ENCODE data around the gene SLMAP. TPM values are rescaled to one million over a fixed set of nuclear protein-coding genes. Genes with fewer than 3 reads are reported as not detected.

The SLMAP gene
- total RNA-seq, 2 donors from 2014 or later = 355 to 403 TPM

DNA sequence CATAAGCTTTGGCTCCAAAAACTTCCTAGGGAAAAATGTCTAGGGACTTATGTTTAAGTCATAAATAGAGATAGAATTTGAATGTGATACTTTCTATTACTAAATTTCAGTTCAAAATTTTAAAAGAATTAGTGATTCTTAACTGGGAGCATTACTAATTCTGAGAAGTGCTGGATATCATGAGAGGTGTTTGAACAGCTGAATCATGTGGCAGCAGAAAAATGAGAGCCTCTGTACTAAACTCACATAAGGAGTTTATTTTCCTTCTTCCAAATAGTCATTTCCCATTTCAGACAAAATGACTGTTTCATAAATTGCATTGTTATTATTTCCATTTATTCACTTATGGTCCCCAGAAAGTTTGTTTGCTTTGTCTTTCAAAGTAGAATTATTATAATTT, 62.7 kb downstream of the SLMAP start:
- no peak for DNase-seq (ENCODE audit: low spot score)
- intact Hi-C loops (cut with DNase I) = no loop called here

- intact Hi-C loops (cut with DNase I) = no loop called here
- DNase-seq (ENCODE audit: low spot score) = no peak
Observed at GRCh38 chr3:57820479-57820878, 64.4 kb downstream of the SLMAP start.

DNA sequence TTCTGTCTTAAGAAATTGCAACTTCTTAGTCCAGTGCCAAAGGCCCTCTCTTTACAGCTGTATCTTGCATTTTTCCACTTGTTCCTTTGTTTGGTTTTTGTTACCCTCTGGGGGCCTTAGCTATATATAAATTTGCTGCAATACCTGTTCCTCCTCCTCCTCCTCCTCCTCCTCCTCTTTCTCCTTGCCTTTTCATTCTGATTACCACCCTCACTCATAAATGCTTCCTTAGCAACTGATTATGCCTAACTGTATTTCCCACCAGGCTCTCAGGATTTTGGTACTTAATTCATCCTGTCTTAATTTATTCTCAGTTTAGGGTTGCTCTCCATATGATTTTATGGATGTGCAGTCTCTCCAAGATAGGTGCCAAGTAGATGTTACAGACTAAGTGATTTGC, 65.7 kb downstream of the SLMAP start:
- DNase-seq (ENCODE audit: low spot score) = no peak
- intact Hi-C loops (cut with DNase I) = no loop called here

DNA sequence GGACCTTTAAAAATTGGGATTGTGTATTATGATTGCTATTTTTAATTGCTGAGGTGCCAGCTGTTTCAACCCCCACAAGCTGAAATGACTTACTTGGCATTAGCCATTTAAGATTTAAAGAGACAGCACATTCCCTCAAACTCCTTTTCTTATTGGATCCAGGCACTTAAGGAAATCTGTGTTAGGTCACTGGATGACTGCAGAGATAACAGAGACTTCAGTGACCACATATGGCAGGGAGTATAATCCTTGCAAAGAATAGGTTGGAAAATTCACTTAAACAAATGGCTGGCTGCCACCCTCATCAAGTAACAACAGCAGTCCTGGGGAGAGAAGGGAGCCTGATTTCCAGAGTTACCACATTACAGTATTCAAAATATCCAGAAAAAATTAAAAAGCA, 66.6 kb downstream of the SLMAP start:
- no peak for DNase-seq (ENCODE audit: low spot score)
- intact Hi-C loops (cut with DNase I) = no loop called here

DNA sequence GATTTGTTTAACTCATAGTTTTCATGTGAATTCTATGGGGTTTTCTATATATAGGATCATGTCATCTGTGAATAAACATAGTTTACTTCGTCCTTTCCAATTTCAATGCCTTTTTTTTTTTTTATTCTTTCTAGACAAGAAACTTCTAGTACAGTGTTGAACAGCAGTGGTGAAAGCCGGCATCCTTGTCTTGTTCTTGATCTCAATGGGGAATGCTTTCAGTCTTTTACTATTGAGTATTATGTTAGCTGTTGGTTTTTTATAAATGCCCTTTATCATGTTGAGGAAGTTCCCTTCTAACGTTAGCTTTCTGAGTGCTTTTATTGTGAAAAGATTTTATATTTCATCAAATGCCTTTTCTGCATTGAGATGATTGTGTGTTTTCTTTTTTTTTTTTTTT, 69.0 kb downstream of the SLMAP start:
- intact Hi-C loops (cut with DNase I) = no loop called here
- DNase-seq (ENCODE audit: low spot score) = no peak

DNA sequence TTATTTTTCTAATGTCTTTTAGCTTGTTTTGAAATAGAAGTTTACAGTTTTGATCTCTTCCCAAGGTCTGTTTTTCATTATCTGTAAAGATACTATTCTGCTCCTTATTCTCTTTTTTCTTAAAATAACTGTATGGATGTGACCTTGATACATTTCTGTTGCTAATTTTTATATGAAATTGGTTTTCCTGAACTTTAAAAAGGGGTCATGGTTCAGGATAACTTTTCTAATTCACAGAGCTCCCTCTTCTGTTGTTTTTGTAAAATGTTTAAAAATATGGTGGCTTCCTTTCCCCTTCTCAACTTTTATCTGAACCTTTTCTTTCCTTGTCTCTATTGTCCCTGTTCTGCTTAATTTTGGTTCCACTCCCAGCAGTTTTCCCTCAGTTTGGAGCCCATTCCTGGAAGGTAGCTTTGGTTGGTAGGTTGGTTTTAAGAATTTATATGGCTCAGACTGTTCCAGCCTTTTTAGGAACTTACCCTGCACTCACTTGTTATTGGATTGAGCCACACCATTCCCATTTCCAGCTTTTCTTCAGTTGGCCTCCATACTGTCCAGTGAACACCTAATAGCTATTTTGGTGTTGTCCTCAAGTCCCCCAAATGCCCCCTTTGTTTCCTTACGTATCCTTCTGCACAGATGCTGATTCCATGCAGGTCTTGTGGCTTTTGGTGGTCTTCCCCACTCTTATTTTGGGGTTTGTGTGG, 70.3 kb downstream of the SLMAP start:
- intact Hi-C loops (cut with DNase I) = no loop called here

DNA sequence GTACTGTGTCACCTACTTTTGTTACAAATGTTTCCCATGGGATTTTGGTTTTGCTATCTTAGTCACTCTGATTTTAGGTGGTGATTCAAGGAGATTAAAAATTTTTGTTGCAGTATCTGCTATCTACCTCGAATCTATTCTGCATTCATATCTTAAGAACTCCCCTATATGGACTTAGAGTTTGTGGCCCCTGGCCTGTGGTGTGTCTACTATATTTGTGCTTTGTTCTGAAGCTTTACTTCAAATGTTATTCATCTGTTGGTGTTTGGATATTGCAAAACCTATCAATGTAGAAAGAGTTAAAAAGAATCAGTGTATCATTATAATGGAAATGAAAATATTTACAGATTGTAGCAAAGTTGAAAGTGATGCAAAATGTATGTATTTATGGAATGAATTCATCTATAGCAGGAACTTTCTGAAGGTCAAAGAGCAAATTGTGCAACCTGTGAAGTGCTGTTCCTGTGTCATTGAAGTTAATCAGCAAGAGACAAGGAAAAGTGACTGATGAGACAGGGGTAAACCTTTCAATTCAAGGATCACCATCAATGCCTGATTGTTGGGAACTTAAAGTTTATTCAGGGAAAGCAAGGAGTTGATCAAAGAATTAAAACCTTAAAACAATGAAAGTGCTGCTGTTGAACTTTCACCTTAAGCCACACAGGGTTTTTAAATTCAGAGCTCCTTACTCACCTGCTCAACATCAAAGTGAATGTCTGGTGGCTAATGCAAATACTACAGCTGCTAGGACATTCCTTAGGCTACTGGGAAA, 71.0 kb downstream of the SLMAP start:
- no peak for DNase-seq (ENCODE audit: low spot score)
- intact Hi-C loops (cut with DNase I) = no loop called here

More for the DNA sequence above, 70.3 kb downstream of the SLMAP start:
- DNase-seq (ENCODE audit: low spot score) = no peak

DNA sequence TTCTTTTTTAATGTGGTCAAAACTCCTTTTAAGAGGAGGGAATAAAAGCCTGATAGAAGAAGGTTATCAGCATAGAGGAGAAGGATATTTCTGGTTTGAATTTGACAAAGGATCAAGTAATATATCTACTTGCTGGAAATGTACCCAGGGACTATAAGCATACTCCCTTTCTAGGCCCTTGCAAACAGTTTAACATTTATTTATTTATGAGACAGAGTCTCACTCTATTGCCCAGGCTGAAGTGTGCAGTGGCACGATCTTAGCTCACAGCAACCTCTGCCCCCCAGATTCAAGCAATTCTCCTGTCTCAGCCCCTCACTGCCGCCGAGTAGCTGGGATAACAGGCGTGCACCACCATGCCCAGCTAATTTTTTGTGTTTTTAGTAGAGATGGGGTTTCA, 71.6 kb downstream of the SLMAP start:
- no peak for DNase-seq (ENCODE audit: low spot score)
- intact Hi-C loops (cut with DNase I) = no loop called here

GRCh38 chr3:57832486-57832885, 76.4 kb downstream of the SLMAP start:
- no peak for DNase-seq (ENCODE audit: low spot score)
- intact Hi-C loops (cut with DNase I) = no loop called here

DNA sequence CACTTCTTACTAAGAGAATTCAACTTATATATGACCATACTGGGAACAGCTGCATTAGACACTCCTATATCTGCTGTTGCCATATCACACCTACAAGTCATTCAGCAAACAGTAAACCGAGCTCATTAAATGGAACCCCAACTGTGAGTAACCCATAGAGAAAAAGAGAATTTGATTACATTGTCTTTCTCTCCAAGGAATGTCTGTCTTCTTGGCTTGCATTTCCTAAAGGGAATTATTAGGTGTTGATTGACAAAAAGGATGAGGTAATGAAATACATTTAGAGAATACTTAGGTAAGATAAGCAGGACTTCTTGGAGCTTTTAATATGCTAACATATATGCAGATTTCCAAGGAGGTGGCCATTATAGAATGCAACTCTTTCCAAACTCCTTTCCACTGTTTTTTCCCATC, 76.8 kb downstream of the SLMAP start:
- no peak for DNase-seq (ENCODE audit: low spot score)
- intact Hi-C loops (cut with DNase I) = no loop called here

DNA sequence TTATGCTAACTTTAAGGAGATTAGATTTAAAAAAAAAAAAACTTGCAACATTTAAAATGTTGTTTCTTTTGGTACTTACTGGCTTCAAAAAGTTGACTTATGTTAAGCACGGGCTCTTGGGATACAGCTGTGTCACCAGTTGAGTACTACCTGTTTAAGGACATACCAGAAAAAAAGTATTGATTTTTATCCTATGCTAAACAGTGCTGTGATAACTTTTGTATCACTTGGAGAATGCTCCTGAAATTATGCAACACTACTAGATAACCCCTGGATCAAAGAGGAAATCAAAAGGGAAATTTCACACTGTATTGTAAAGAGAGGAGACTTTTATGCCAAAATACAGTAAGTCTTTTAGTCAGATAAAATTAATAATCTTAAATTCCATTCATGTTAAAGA, 77.7 kb downstream of the SLMAP start:
- DNase-seq (ENCODE audit: low spot score) = no peak
- intact Hi-C loops (cut with DNase I) = no loop called here

DNA sequence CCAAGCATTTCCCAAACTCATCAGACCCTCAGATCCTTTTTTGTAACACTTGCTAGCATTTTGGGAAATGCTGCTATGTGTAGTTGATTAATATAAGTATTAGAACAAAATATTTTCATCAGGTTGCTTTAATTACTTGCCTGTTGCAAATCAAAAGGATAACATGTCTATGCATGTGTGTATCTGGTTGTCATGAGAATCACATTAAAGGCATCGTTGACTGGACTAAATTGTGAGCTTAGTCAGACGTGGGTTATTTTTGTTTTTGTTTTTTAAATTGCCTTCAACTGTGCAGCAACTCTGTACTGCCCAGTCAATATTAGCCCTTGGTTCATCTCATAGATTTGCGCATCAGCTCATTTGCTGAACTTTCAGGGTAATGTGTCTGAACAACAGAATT, 81.6 kb downstream of the SLMAP start:
- no peak for DNase-seq (ENCODE audit: low spot score)
- intact Hi-C loops (cut with DNase I) = loop anchor here in 1 of 2 donors (5.0 kb wide), 1 partner anchor 445 kb away; no protein-coding TSS in a partner anchor

DNA sequence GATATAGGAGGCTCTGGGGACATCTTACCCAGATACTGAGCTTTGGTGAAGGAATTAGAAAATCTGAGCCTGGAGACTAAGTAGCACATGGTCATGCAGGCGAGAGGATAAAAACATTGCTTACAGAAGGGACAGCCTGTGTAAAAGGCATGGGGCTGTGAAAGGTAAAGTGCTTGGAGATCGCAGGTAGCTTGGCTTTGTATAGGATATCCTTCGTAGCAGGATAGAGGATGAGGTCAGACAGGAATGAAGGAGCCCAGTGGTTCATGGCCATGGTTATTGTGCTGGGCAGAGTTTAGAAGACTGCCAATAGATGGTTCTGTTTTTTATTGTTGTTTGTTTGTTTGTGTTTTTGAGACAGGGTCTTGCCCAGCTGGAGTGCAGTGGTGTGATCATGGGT, 82.5 kb downstream of the SLMAP start:
- intact Hi-C loops (cut with DNase I) = loop anchor here in 1 of 2 donors (5.0 kb wide), 1 partner anchor 446 kb away; no protein-coding TSS in a partner anchor
- no peak for DNase-seq (ENCODE audit: low spot score)

GRCh38 chr3:57840473-57840872, 84.4 kb downstream of the SLMAP start:
- intact Hi-C loops (cut with DNase I) = no loop called here
- DNase-seq (ENCODE audit: low spot score) = no peak

- intact Hi-C loops (cut with DNase I) = no loop called here
Observed at GRCh38 chr3:57841818-57842217, 85.7 kb downstream of the SLMAP start.

DNA sequence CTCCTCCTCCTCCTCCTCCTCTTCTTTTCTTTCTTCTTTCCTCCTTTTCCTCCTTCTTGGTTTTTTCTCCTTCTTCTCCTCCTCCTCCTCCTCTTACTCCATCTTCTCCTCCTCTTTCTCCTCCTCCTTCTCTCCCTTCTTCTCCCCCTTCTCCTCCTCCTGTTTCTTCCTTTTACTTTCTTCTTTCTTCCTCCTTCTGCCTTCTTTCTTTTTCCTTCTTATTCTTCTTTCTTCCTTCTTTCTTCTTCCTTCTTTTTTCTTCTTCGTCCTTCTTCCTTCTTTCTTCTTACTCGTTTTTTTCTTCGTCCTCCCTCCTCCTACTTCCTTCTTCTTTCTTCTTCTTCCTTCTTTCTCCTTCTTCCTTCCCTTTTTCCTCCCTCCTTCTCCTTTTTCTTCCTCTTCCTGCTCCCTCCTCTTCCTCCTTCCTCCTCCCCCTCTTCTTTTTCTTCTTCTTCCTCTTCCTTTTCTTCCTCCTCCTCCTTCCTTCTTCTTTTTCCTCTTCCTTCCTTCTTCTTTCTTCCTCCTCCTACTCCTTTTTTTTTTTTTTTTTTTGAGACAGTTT, 92.1 kb downstream of the SLMAP start:
- no peak for DNase-seq (ENCODE audit: low spot score)
- intact Hi-C loops (cut with DNase I) = no loop called here

More at GRCh38 chr3:57841818-57842217, 85.7 kb downstream of the SLMAP start:
- no peak for DNase-seq (ENCODE audit: low spot score)

GRCh38 chr3:57851304-57851703, 95.2 kb downstream of the SLMAP start:
- DNase-seq (ENCODE audit: low spot score) = no peak
- intact Hi-C loops (cut with DNase I) = no loop called here

DNA sequence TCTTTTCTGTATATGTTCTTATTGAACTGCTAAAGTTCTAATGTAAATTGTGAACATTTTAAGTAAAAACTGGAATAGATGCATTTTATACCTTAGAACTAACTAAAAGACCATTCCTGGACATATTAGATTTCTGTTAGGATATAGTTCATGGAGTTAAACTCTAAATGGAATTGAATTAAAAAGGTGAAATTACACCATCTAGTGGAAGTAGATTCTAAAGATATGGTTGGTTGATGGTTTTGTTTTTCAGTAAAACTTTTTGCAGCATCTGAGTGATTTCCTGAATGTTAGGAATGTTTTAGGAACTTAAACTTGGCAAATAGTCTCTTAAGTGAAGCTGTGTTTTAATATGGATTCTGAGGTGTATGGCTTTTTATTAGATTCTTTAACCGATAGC, 96.8 kb downstream of the SLMAP start:
- intact Hi-C loops (cut with DNase I) = no loop called here
- DNase-seq (ENCODE audit: low spot score) = no peak

- intact Hi-C loops (cut with DNase I) = no loop called here
- no peak for DNase-seq (ENCODE audit: low spot score)
Observed at GRCh38 chr3:57855281-57855680, 99.2 kb downstream of the SLMAP start.

DNA sequence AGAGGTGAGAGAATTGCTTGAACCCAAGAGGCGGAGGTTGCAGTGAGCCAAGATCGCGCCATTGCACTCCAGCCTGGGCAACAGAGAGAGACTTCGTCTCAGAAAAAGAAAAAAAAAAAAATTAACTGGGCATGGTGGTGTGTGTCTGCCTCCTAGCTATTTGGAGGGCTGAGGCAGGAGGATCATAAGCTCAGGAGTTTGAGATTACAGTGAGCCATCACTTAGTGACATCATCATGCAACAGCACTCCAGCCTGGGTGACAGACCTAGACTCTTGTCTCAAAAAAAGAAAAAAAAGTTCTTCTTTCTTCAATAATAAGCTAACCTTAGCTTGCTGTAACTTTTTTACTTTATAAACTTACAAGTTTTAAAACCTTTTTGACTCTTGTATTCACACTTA, 99.8 kb downstream of the SLMAP start:
- intact Hi-C loops (cut with DNase I) = no loop called here
- no peak for DNase-seq (ENCODE audit: low spot score)

- intact Hi-C loops (cut with DNase I) = no loop called here
- no peak for DNase-seq (ENCODE audit: low spot score)
Observed at GRCh38 chr3:57856675-57857074, 100.6 kb downstream of the SLMAP start.
